ENCODE data around the gene FAM217A.
A peak's percentile ranks its signal among the peaks of the same experiment; 100 is the strongest.

The FAM217A gene

DNA sequence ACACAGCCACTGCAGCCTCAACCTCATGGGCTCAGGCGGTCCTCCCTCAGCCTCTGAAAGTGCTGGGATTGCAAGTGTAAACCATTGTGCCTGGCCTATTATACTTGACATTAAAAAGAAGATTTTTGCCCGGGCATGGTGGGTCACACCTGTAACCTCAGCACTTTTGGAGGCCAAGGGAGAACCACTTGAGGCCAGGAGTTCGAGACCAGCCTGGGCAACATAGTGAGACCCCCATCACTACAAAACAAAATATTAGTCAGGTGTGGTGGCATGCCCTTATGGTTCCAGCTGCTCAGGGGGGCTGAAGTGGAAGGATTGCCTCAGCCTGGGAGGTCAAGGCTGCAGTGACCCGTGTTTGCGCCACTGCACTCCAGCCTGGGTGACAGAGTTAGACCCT, 42.4 kb downstream of the FAM217A start:
- peaks cover 13% of the 10 kb centered on the region for H3K4me1 Mint-ChIP-seq
- H3K9me3 Mint-ChIP-seq, result no peaks in the 10 kb centered on the region
- TF ChIP-seq, protein P1, sequence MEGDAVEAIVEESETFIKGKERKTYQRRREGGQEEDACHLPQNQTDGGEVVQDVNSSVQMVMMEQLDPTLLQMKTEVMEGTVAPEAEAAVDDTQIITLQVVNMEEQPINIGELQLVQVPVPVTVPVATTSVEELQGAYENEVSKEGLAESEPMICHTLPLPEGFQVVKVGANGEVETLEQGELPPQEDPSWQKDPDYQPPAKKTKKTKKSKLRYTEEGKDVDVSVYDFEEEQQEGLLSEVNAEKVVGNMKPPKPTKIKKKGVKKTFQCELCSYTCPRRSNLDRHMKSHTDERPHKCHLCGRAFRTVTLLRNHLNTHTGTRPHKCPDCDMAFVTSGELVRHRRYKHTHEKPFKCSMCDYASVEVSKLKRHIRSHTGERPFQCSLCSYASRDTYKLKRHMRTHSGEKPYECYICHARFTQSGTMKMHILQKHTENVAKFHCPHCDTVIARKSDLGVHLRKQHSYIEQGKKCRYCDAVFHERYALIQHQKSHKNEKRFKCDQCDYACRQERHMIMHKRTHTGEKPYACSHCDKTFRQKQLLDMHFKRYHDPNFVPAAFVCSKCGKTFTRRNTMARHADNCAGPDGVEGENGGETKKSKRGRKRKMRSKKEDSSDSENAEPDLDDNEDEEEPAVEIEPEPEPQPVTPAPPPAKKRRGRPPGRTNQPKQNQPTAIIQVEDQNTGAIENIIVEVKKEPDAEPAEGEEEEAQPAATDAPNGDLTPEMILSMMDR (IDR thresholded peaks at IDR 0.05), result no peak
- H3K36me3 Mint-ChIP-seq (ENCODE audit: low read depth), result peaks cover 85% of the 10 kb centered on the region
- H3K27ac Mint-ChIP-seq, result peak overlapping the region; percentile 73
- no peak overlapping the region for H3K4me3 Mint-ChIP-seq
- no peaks in the 10 kb centered on the region for H3K27me3 Mint-ChIP-seq (ENCODE audit: low read depth, poor library complexity)
- no peak for DNase-seq

DNA sequence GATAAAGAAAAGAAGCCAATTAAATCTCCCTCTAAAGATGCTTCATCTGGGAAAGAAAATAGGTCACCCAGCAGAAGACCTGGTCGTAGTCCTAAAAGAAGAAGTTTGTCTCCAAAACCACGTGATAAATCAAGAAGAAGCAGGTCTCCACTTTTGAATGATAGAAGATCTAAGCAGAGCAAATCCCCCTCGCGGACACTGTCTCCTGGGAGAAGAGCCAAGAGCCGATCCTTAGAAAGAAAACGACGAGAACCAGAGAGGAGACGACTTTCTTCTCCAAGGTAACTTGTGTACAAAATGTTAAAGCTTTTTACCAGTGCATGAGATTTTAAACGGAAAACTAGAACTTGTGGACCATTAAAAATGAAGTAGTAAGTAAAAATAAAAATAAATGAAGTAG, 46.5 kb downstream of the FAM217A start:
- Mint-ChIP-seq H3K27me3 (ENCODE audit: low read depth, poor library complexity) (no peaks in the 10 kb centered on the region), H3K9me3 (no peaks in the 10 kb centered on the region)

DNA sequence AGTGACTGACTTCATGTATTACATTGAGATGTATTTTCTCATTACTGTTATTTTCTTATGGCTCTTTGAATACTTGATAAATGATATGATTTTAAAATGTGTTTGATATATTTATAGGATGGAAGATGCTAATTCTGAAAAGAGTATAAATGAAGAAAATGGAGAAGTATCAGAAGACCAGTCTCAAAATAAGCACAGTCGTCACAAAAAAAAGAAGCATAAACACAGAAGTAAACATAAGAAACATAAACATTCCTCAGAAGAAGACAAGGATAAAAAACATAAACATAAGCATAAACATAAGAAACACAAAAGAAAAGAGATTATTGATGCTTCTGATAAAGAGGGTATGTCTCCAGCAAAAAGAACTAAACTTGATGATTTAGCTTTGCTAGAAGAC, 47.5 kb downstream of the FAM217A start:
- Mint-ChIP-seq H3K4me3 (no peak overlapping the region), H3K9me3 (no peaks in the 10 kb centered on the region), H3K36me3 (ENCODE audit: low read depth) (peaks cover 89% of the 10 kb centered on the region), H3K27me3 (ENCODE audit: low read depth, poor library complexity) (no peaks in the 10 kb centered on the region), H3K27ac (peak overlapping the region; percentile 33), H3K4me1 (peaks cover 28% of the 10 kb centered on the region)
- TF ChIP-seq, protein P1 (IDR thresholded peaks at IDR 0.05), result no peak
- no peak for DNase-seq

More for the DNA sequence above, 46.5 kb downstream of the FAM217A start:
- H3K27ac Mint-ChIP-seq, result peak overlapping the region; percentile 33
- TF ChIP-seq, protein P1 (IDR thresholded peaks at IDR 0.05), result no peak
- H3K4me3 Mint-ChIP-seq, result no peak overlapping the region
- H3K4me1 Mint-ChIP-seq, result peaks cover 23% of the 10 kb centered on the region
- H3K36me3 Mint-ChIP-seq (ENCODE audit: low read depth), result peaks cover 91% of the 10 kb centered on the region
- DNase-seq, result no peak

DNA sequence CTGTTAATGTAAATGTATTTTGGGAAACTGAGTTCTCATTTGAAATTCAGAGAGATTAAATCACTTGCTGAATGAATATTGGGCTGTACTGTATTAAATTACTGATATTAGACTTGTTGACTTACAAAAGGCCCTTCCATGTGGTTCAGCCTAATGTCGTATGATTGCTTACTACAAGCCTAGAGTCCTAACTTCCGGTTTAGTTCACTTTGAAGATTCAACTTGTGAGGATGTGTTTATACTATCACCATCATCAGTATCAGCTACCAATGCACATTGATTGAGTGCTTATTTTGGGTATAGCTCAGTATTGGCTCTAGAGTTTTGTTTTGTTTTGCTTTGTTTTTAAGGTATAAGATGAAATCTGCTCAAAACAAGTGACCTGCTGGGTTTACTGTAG, 48.3 kb downstream of the FAM217A start:
- TF ChIP-seq, protein P1 (IDR thresholded peaks at IDR 0.05), result no peak
- peak overlapping the region; percentile 2 for H3K27ac Mint-ChIP-seq
- peaks cover 85% of the 10 kb centered on the region for H3K36me3 Mint-ChIP-seq (ENCODE audit: low read depth)
- H3K4me3 Mint-ChIP-seq, result no peak overlapping the region
- H3K27me3 Mint-ChIP-seq (ENCODE audit: low read depth, poor library complexity), result no peaks in the 10 kb centered on the region
- DNase-seq, result no peak
- H3K9me3 Mint-ChIP-seq, result no peaks in the 10 kb centered on the region
- H3K4me1 Mint-ChIP-seq, result peaks cover 29% of the 10 kb centered on the region

DNA sequence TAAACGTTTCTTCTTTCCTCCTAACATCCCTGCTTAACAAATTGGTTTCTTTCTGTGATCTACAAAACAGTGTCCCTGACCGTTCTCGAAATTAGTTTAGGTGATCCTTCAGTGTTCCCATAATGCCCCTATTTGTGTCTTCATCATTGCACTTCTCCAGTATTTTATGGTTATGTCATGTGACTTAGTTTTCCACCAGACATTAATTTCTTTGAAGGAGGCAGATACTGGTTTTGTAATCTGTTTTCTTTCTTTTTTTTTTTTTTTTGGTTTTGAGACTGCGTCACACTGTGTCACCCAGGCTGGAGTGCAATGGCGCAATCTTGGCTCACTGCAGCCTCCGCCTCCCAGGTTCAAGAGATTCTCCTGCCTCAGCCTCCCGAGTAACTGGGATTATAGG, 49.2 kb downstream of the FAM217A start:
- H3K36me3 Mint-ChIP-seq (ENCODE audit: low read depth), result peaks cover 85% of the 10 kb centered on the region
- TF ChIP-seq, protein P1 (IDR thresholded peaks at IDR 0.05), result no peak
- H3K4me1 Mint-ChIP-seq, result peaks cover 29% of the 10 kb centered on the region
- no peak overlapping the region for H3K4me3 Mint-ChIP-seq
- no peak for DNase-seq
- no peak overlapping the region for H3K27ac Mint-ChIP-seq
- H3K9me3 Mint-ChIP-seq, result no peaks in the 10 kb centered on the region
- no peaks in the 10 kb centered on the region for H3K27me3 Mint-ChIP-seq (ENCODE audit: low read depth, poor library complexity)

DNA sequence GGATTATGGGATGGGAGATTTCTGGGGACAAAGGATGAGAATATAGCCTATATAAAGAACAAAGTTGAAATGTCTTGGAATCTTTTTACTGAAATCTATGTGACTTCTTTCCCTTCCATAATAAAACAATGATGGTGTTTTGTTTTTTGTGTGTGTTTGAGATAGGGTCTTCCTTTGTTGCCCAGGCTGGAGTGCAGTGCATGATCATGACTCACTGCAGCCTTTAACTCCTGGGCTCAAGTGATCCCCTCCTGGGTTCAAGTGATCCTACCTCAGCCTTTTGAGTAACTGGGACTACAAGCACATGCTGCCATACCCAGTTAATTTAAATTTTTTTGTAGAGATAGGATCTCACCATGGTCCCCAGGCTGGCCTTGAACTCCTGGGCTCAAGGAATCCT, 50.9 kb downstream of the FAM217A start:
- no peak overlapping the region for H3K27ac Mint-ChIP-seq
- no peak for DNase-seq
- H3K4me1 Mint-ChIP-seq, result peaks cover 42% of the 10 kb centered on the region
- peaks cover 83% of the 10 kb centered on the region for H3K36me3 Mint-ChIP-seq (ENCODE audit: low read depth)
- no peak overlapping the region for H3K4me3 Mint-ChIP-seq
- H3K9me3 Mint-ChIP-seq, result no peaks in the 10 kb centered on the region
- TF ChIP-seq, protein P1 (IDR thresholded peaks at IDR 0.05), result no peak
- H3K27me3 Mint-ChIP-seq (ENCODE audit: low read depth, poor library complexity), result no peaks in the 10 kb centered on the region
